Esophagus (tissue), 2 donors: ENCODE measurements around the gene ORM1. TPM values are rescaled to one million over a fixed set of nuclear protein-coding genes. Genes with fewer than 3 reads are reported as not detected.
"Not testable (repeated sequence)": the region's sequence is repeated elsewhere in the genome, so short reads cannot be mapped to it uniquely, and the experiment has no call there.

Experiments
- H3K27ac ChIP-seq, 2 donors: one replicate each; pipeline ENCODE4 v1.5.1; 2013; ENCODE audit warnings: low read depth in 2 of 2, mild to moderate bottlenecking in 2 of 2, inconsistent platforms in 1 of 2, low read length in 1 of 2, moderate library complexity in 1 of 2
- H3K27me3 ChIP-seq, 2 donors: one replicate each; pipeline ENCODE4 v1.6.1; 2013; ENCODE audit warnings: low read length in 2 of 2, control low read depth in 1 of 2, mild to moderate bottlenecking in 1 of 2; ENCODE audit not compliant: insufficient read depth in 2 of 2, control insufficient read depth in 1 of 2
- H3K36me3 ChIP-seq, 2 donors: one replicate each; pipeline ENCODE4 v1.6.1; 2013; ENCODE audit warnings: low read length in 1 of 2; ENCODE audit not compliant: control insufficient read depth in 2 of 2, insufficient read depth in 2 of 2
- H3K4me1 ChIP-seq, 2 donors: one replicate each; pipeline ENCODE4 v1.6.1; 2013; ENCODE audit warnings: low read length in 1 of 2; ENCODE audit not compliant: control insufficient read depth in 2 of 2, insufficient read depth in 2 of 2
- H3K4me3 ChIP-seq, 2 donors: one replicate each; pipeline ENCODE4 v1.5.1; 2013; ENCODE audit warnings: low read length in 2 of 2, mild to moderate bottlenecking in 2 of 2, low read depth in 1 of 2, moderate library complexity in 1 of 2
- H3K9me3 ChIP-seq, 2 donors: one replicate each; pipeline ENCODE4 v1.6.1; 2013; ENCODE audit warnings: mild to moderate bottlenecking in 2 of 2, low read depth in 1 of 2, low read length in 1 of 2, moderate library complexity in 1 of 2; ENCODE audit not compliant: control insufficient read depth in 2 of 2, insufficient read depth in 1 of 2
- WGBS, 2 donors: extraction: QIAGEN DNeasy Blood & Tissue Kit; methylation state at CpG; one replicate each; pipeline ENCODE4 v1.1.7; 2013; 5-methylcytosine and 5-hydroxymethylcytosine counted together
- polyA plus RNA-seq, 2 donors: library from polyadenylated mRNA; stranded (reverse); fragments of 200-250 nt; gene quantifications; one replicate each; pipeline ENCODE4 v1.2.3, GENCODE V29; 2013
- donor health status: healthy with polysubstance abuse.
- donor health status: Bipolar disorder and iron deficiency.

ORM1 gene
- polyA plus RNA-seq, 2 donors = 0.11 TPM; not detected in 1

GRCh38 chr9:114330636-114331035 lies 7.7 kb downstream of the ORM1 start:
- Histone ChIP-seq H3K36me3 (no peaks in the 10 kb centered on the region), H3K27me3 (no peaks in the 10 kb centered on the region), H3K9me3 (no peaks in the 10 kb centered on the region), H3K27ac (no peak overlapping the region), H3K4me1 (no peaks in the 10 kb centered on the region), H3K4me3 (no peak overlapping the region)
- WGBS, 2 donors = 66 to 67% methylated on average over 10 of the region's 10 CpGs

- not testable (repeated sequence) for H3K9me3 ChIP-seq, H3K27ac ChIP-seq, H3K4me1 ChIP-seq, H3K4me3 ChIP-seq, H3K27me3 ChIP-seq, H3K36me3 ChIP-seq
- 69 to 70% methylated on average over 15 of the region's 19 CpGs for WGBS, 2 donors
Observed at GRCh38 chr9:114331229-114332195, 8.6 kb downstream of the ORM1 start.

GRCh38 chr9:114332474-114333040 lies 9.7 kb downstream of the ORM1 start:
- H3K27me3 ChIP-seq, H3K36me3 ChIP-seq, H3K4me1 ChIP-seq, H3K27ac ChIP-seq, H3K9me3 ChIP-seq, H3K4me3 ChIP-seq: not testable (repeated sequence)
- 73 to 74% methylated on average over 3 to 4 of the region's 4 CpGs for WGBS, 2 donors

GRCh38 chr9:114333718-114334117 lies 10.8 kb downstream of the ORM1 start:
- H3K4me3 ChIP-seq, H3K4me1 ChIP-seq, H3K27ac ChIP-seq, H3K27me3 ChIP-seq, H3K9me3 ChIP-seq: not testable (repeated sequence)
- WGBS, 2 donors = 78 to 87% methylated on average over 2 to 3 of the region's 4 CpGs
- peaks cover 0 to 12% of the 10 kb centered on the region in 2 donors for H3K36me3 ChIP-seq

- Histone ChIP-seq H3K27ac (no peak overlapping the region), H3K4me1 (no peaks in the 10 kb centered on the region), H3K36me3 (peaks cover 0 to 12% of the 10 kb centered on the region in 2 donors), H3K4me3 (no peak overlapping the region), H3K9me3 (no peaks in the 10 kb centered on the region), H3K27me3 (no peaks in the 10 kb centered on the region)
- whole genome bisulfite sequencing, 2 donors = 90 to 92% methylated on average over 8 to 9 of the region's 9 CpGs
Observed at GRCh38 chr9:114334490-114334889, 11.6 kb downstream of the ORM1 start.

GRCh38 chr9:114335745-114336144 lies 12.8 kb downstream of the ORM1 start:
- H3K27me3 ChIP-seq = no peaks in the 10 kb centered on the region
- H3K9me3 ChIP-seq = no peaks in the 10 kb centered on the region
- H3K4me3 ChIP-seq = no peak overlapping the region
- peaks cover 0 to 19% of the 10 kb centered on the region in 2 donors for H3K36me3 ChIP-seq
- WGBS, 2 donors = 63 to 74% methylated on average over 2 of the region's 2 CpGs
- no peak overlapping the region for H3K27ac ChIP-seq
- no peaks in the 10 kb centered on the region for H3K4me1 ChIP-seq

- 78 to 82% methylated on average over 10 of the region's 10 CpGs for WGBS, 2 donors
Observed at GRCh38 chr9:114336157-114336556, 13.3 kb downstream of the ORM1 start.

GRCh38 chr9:114336699-114337395 lies 13.9 kb downstream of the ORM1 start:
- Histone ChIP-seq H3K4me3 (no peak overlapping the region), H3K4me1 (no peaks in the 10 kb centered on the region), H3K27ac (no peak overlapping the region), H3K36me3 (peaks cover under 1 to 27% of the 10 kb centered on the region in 2 donors), H3K9me3 (no peaks in the 10 kb centered on the region), H3K27me3 (no peaks in the 10 kb centered on the region)
- 92 to 93% methylated on average over 23 of the region's 23 CpGs for WGBS, 2 donors

More at GRCh38 chr9:114336157-114336556, 13.3 kb downstream of the ORM1 start:
- no peak overlapping the region for H3K27ac ChIP-seq
- no peaks in the 10 kb centered on the region for H3K4me1 ChIP-seq
- peaks cover 0 to 20% of the 10 kb centered on the region in 2 donors for H3K36me3 ChIP-seq
- H3K4me3 ChIP-seq = no peak overlapping the region
- no peaks in the 10 kb centered on the region for H3K9me3 ChIP-seq
- no peaks in the 10 kb centered on the region for H3K27me3 ChIP-seq

GRCh38 chr9:114338187-114338586 lies 15.3 kb downstream of the ORM1 start:
- H3K4me1 ChIP-seq = no peaks in the 10 kb centered on the region
- peaks cover 6 to 32% of the 10 kb centered on the region in 2 donors for H3K36me3 ChIP-seq
- 88 to 98% methylated on average over 2 of the region's 2 CpGs for WGBS, 2 donors
- H3K9me3 ChIP-seq = no peaks in the 10 kb centered on the region
- no peaks in the 10 kb centered on the region for H3K27me3 ChIP-seq
- no peak overlapping the region for H3K4me3 ChIP-seq
- H3K27ac ChIP-seq = no peak overlapping the region
